GM12874 (cell line): Measurements from ENCODE around the gene ASB5.

Experiments used
- CTCF ChIP-seq: IDR thresholded peaks from 2 replicates; pipeline ENCODE4 v1.5.1; 2011; ENCODE audit warnings: low read depth, mild to moderate bottlenecking, control low read depth, low read length, moderate library complexity; ENCODE audit not compliant: insufficient read depth

The ASB5 gene

GRCh38 chr4:176291748-176292147, 22.7 kb upstream of the ASB5 start:
- no peak for TF ChIP-seq CTCF

- no peak for TF ChIP-seq CTCF
Measured at GRCh38 chr4:176290520-176290919, 21.5 kb upstream of the ASB5 start.

GRCh38 chr4:176289561-176289960, 20.5 kb upstream of the ASB5 start:
- no peak for TF ChIP-seq CTCF

GRCh38 chr4:176288020-176288419, 19.0 kb upstream of the ASB5 start:
- no peak for TF ChIP-seq CTCF

- TF ChIP-seq CTCF = no peak
Measured at GRCh38 chr4:176287546-176287945, 18.5 kb upstream of the ASB5 start.

GRCh38 chr4:176286728-176287127, 17.7 kb upstream of the ASB5 start:
- TF ChIP-seq CTCF = no peak

- TF ChIP-seq CTCF = peak; percentile 42; the same call in 1 of the 2 replicates
Measured at GRCh38 chr4:176277162-176277904, 8.3 kb upstream of the ASB5 start.
